NCI-H128 (cell line): Measurements from ENCODE around the gene CMTM2.
A peak's percentile ranks its signal among the peaks of the same experiment; 100 is the strongest.
"Not testable (repeated sequence)": the region's sequence is repeated elsewhere in the genome, so short reads cannot be mapped to it uniquely, and the experiment has no call there.

Experiments used
- DNase-seq: peaks from one replicate; lab custom pipeline; 2025; ENCODE audit not compliant: unreplicated experiment; lab: John Stamatoyannopoulos, UW

The CMTM2 gene

GRCh38 chr16:66552286-66553177 lies 26.7 kb upstream of the CMTM2 start, which contains the start of gene CKLF:
CKLF (plus strand) TSS chr16:66552576; CDS start chr16:66552716, 140 bp downstream.
- DNase-seq = peak; percentile 66

DNA sequence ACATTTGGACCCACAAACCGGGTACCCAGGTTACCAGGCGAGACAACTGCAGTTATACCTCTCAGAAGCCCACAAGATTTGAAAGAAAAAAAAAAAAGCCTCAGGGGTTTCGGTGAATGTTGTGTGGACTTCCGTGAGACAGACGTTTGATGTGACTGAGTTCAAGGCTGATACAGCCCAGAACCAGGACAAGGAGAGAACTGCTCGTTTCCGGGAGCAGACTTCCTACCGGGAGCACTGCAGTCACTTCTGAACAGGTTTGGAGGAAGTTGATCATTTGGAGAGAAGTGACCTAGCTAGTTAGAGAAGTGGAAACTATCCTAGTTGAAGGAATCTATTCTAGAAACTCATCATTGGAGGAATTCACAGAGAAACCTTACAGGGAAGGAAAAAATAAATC lies 26.0 kb upstream of the CMTM2 start:
- DNase-seq = no peak

- DNase-seq = no peak
These were observed 25.2 kb upstream of the CMTM2 start for GRCh38 chr16:66554021-66554420.

DNA sequence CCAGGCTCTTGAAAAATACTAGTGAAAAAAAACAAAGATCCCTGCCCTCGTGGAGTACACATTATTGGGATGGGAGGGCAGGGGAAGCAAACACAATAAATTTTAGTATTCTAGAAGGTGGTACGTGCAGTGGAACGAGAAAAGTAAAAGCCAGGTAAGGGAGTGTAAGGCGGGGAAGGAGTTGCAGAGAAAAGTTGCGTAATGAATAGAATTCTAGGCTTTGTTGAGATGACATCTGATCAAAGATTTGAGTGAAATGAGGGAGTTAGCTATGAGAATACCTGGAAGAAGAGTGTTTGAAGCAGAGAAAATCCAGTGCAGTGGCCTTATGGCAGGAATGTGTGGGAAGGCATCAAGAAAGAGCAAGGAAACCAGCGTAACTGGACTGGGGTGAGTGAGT lies 24.8 kb upstream of the CMTM2 start:
- no peak for DNase-seq

DNA sequence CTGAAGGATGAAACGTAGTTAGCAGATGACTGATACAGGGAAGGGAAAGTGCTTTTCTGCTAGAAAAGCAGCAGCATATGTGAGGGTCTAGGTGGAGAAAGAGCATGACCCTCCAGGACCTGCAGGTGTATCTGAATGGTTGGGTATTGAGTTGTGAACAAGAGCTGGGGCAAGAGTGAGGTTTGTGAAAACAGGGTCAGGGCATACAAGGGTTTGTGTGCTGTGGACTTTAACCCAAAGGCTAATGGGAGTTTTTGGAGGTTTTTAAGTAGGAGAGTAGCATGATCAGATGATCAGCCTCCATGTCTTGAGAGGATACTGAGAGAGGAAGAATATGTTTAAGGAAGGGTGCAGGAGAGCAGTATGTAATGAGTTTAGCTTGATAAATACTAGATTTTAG lies 19.2 kb upstream of the CMTM2 start:
- no peak for DNase-seq

- no peak for DNase-seq
These were observed 17.7 kb upstream of the CMTM2 start for GRCh38 chr16:66561381-66562080.

GRCh38 chr16:66562409-66562808 lies 16.9 kb upstream of the CMTM2 start:
- DNase-seq = no peak

DNA sequence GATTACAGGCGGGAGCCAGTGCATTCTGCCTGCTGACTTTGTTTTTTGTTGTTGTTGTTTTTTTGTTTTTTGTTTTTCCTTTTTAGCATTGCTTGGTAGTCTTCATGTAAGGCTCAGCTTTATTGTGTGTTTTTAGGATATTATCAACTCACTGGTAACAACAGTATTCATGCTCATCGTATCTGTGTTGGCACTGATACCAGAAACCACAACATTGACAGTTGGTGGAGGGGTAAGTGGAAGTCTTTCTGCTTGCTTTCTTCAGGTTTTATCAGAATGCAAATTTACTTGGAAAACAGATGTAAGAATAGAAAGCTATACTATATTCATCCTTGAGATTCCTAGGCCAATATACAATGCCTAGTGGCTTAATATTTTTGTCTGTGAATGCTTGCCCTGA lies 16.3 kb upstream of the CMTM2 start:
- DNase-seq = no peak

GRCh38 chr16:66563574-66564334 lies 15.5 kb upstream of the CMTM2 start:
- DNase-seq = no peak

- DNase-seq = no peak
These were observed 13.0 kb upstream of the CMTM2 start, which contains the start of gene CMTM1 for GRCh38 chr16:66566051-66566901. CMTM1 (plus strand) TSS chr16:66566439; CDS start chr16:66566514, 75 bp downstream.

GRCh38 chr16:66567270-66567669 lies 12.0 kb upstream of the CMTM2 start:
- not testable (repeated sequence) for DNase-seq

DNA sequence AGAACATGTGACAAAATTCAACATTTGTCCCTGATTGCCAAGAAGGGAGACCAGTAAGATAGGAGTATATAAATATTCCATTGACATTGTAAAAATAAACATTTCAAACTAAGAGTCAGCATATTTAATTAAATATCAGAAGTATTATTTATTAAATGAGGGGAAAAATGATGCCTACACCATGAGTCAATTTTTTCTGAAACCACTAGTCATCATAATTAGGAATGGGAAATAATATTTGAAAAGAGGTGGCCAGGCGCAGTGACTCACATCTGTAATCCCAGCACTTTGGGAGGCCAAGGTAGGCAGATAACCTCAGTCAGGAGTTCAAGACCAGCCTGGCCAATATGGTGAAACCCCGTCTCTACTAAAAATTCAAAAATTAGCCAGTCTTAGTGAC lies 10.9 kb upstream of the CMTM2 start:
- DNase-seq = no peak

GRCh38 chr16:66569131-66569530 lies 10.1 kb upstream of the CMTM2 start:
- DNase-seq = no peak

GRCh38 chr16:66569827-66570405 lies 9.3 kb upstream of the CMTM2 start:
- DNase-seq = no peak

- DNase-seq = no peak
These were observed 6.9 kb upstream of the CMTM2 start for GRCh38 chr16:66572356-66572755.

- DNase-seq = no peak
These were observed 5.2 kb upstream of the CMTM2 start for GRCh38 chr16:66574081-66574480.

DNA sequence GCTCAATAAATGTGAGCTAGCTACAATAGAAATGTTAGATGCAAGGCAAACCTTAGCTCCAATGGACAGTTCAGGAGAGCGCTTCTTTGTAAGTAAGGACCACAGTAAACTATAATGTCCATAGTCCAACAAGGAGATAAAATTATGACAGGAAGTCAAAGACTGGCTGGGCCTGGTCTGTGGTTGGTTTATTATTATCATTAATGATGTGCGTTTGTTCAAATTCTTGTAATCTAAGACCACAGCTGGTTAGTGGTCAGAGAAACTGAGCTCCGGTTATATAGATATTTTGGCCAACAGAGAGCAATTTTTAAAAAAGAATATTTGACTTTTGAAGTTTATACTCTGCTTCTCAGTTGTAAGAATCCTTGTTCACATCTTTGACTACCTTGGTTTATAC lies 4.7 kb upstream of the CMTM2 start:
- DNase-seq = no peak

DNA sequence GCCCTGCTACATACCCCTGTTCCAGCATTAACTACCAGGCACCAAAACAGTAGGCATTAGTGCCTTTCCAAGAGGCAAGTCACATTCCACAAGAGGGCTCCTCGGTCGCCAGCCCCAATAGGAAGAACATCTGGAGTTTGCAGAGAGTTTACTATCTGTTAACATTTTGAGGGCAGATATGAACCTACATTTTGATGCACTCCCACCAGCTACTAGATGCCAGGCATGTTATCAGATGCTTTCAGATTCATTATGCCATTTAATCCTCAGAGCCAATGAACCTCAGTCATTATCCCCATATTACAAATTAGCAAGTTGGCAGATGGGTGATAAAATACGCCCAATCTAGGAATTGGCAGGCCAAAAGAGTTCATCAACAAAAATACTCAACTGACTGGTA lies 4.2 kb upstream of the CMTM2 start:
- no peak for DNase-seq

DNA sequence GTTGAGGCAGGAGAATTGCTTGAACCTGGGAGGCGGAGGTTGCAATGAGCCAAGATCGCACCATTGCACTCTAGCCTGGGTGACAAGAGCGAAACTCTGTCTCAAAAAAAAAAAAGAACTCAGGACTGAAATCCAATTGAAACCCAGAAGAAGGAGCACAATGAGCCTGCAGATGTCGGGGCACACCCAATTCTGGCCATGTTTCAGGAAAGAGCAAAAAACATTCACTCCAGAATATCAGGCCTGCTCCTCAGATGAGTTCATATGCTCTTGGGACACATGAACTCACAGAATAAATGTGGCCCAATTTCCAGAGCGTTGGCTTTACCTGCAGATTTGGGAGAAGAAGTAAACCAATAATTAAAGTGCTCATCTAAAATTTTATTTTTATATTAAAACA lies 3.0 kb upstream of the CMTM2 start:
- no peak for DNase-seq

DNA sequence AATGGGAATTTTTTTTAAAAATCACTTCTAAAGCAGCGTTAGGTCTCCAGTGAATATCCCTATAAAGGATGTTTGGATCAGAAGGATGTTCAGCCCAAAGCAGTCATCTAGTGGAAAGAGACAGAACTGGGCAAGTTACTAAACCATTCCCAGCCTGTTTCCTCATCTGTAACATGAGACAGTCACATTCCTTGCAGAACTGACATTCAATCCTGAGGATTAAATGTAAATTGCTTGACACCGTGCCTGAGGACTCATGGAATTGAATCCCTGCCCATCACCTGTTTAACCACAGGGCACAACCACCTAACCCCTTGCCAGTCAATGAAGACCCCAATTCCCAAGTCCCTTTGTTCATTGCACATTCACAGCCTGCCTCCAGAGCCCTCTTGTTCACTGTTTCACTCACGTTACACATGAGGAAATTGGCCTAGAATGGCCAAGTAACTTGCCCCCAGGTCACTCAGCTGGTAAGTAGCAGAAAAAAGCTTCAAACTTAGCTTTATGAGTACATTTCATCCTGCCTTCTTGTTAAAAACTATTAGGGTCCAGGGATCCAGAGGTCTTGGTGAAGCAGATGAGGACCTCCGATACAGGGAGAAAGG lies 1.4 kb downstream of the CMTM2 start:
- DNase-seq = no peak
